ENCODE results near the gene CHST11.

The CHST11 gene

DNA sequence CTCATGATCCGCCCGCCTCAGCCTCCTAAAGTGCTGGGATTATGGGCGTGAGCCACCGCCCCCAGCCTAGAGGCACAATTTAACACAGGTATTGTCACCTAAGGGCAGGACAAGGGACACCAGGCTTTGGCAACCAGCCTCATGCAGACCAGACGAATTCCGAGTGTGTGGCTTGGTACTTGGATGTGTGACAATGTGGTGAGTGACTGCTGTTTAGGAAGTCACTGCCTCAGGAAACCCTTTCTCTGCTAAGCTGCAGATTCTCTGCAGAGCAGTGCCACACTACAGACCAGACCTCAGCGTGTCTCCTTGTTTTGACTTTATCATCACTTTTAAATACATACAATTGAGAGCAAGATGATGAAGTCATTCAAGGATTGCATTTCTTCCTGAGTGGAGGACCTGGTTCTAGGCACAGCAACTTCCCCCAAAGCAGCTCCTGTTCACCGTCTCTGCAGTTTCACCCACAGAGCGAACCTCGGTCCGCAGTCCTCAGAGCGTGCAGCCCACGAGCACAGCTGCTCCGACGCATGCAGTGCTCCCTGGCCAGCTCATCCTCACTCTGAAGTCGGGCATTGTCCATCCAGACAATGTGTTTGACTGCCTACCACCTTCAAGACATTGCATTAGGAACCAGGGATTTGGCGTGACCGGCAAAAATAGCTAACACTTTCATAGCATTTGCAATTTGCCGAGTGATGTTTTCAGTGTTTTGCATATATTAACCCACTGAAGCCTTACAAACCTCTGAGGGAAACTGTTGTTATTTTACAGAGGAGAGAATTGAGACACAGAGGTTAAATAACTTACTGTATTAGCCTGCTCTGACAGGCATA is 235.2 kb downstream of the CHST11 start:
- no peak for DNase-seq (ENCODE audit: low read depth in 2 of 3, low spot score in 2 of 3)

GRCh38 chr12:104692557-104693218 is 235.9 kb downstream of the CHST11 start:
- DNase-seq (ENCODE audit: low read depth in 2 of 3, low spot score in 2 of 3), result no peak

DNA sequence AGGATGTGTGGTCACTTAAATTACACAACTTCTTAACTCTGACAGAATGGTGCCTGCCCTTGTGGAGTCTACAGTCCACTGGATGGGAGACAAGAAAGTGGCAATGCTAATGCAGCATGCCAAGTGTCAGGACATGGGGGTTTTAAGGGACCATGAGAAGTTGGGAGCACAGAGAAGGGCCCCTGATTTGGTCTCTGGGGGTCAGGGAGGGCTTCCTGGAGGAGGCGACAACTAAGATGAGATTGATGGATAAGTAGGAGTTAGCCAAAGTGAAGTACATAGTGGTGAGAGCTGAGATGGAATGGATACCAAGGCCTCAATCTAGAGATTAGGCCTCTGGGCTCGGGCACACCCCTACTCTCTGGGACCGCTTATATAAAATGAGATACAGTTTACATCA is 236.7 kb downstream of the CHST11 start:
- no peak for DNase-seq (ENCODE audit: low read depth in 2 of 3, low spot score in 2 of 3)

DNA sequence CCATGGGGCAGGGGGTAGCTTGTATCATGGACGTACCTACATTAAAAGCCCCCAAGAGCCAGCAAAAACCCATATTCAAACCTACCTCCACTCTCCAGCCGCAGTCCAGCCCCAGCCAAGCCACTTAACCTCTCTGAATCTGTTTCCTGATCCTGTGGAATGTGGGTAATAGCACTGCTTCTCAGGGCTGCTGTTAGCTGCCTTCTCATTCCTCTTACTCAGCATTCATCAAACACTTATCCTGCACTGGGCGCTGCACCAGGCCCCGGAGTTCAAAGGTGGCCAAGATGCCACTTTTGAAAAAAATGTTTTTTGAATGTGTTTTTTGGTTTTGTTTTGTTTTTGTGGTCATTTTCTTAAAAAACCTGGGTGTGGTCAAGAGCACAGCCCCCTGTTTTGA is 237.4 kb downstream of the CHST11 start:
- no peak for DNase-seq (ENCODE audit: low read depth in 2 of 3, low spot score in 2 of 3)

DNA sequence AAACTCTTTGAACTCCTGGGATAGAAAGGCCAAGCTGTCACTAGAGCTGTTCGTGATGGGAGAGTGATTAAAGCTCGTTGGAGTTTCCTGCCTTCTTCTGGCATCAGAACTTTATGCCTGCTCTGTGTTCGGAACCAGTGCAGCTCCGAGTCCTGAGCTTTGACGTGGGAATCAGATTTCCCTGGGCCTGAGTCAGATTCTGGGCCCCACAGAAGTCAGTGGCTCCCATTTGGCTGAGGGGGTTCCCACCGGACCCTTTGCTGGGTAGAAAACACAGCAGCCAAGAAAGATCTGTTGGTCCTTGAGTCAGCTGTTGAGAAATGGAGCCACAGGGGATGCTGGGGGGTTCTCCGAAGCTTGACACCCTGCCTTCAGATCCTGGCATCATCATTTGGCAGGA is 238.0 kb downstream of the CHST11 start:
- no peak for DNase-seq (ENCODE audit: low read depth in 2 of 3, low spot score in 2 of 3)

DNA sequence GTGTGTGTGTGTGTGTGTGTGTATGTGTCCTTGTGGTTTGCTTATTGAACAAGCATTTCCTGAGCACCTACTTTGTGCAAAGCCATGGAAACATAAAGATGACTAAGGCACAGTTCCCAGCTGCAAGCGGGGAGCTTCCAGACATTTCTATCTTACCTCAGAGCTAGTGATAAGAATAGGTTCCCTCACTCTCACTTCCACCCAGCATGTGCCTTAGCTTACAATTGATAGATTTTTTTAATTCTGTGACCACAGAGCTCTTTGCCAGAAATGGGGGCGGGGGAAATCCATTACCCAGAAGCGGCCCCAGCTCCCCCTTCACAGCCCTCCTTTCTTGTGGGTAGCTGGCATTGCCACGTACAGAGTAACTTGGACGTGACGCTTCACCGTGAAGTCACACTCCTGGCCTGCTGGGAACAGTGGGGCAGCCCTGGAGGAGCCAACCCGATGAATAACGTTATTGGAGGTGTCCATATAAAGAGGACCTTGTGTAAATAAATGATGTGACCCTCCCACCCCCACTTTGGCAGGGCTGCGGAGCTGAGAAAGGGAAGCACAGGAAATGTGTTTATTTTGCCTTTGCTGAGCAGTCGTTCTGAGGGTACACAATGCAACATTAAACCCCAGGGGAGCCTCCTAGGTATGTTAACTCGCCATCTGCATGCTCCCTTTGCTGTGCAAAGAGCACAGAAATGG is 238.9 kb downstream of the CHST11 start:
- DNase-seq (ENCODE audit: low read depth in 2 of 3, low spot score in 2 of 3), result peak; percentile 40 to 67 (median 63)

- DNase-seq (ENCODE audit: low read depth in 2 of 3, low spot score in 2 of 3), result no peak
Measured at GRCh38 chr12:104697186-104697585, 240.4 kb downstream of the CHST11 start.

GRCh38 chr12:104698871-104699270 is 242.1 kb downstream of the CHST11 start:
- DNase-seq (ENCODE audit: low read depth in 2 of 3, low spot score in 2 of 3), result no peak

DNA sequence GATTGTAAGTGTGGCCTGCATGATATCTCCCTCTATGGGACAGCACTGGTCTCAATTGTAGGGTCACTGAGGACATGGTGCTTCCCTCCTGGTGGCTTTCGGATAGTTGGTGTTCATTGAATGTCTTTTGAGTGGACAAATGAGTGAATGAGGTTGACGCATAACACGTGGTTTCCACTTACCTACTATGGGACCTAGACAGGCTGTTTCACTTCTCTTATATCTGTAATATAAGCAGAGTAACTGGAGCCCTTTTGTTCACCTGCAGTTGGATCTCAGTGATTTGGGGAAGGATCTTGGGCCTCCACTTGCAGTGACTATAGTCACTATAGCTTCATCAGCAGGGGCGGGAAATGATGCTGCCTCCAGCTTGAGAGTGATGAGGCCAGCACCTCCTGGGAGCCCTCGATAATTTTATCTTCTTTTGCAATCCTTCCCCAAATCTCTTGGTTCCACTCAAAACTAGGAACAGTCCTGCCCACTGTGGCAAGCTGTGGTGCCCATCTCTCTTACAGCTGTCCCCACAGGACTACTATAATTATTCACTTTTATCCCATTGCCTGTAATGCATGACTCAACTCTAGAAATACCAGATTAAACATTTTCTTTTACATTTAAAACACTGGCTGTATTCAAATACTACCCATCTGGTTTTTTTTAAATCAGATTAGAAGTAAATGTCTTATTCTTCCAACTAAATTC is 242.9 kb downstream of the CHST11 start:
- no peak for DNase-seq (ENCODE audit: low read depth in 2 of 3, low spot score in 2 of 3)

GRCh38 chr12:104700324-104700723 is 243.6 kb downstream of the CHST11 start:
- no peak for DNase-seq (ENCODE audit: low read depth in 2 of 3, low spot score in 2 of 3)

DNA sequence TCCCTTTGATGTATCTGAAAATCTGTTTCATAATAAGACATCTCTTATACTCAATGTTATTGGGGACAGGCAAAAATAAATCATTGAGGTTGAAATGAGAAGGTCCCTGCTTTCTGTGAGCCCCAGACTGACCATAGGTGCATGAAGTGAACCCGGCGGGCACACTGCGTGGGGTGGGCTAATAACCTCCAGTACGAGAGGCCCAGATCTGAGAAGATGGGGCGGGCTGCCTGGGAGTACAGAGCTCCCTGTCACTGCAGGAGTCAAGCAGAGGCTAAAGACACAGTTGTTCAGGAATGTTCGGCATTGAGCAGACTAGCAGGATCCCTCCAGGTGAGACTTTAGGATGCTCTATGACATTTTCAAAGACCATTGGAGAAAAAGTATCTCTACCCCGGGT is 244.6 kb downstream of the CHST11 start:
- no peak for DNase-seq (ENCODE audit: low read depth in 2 of 3, low spot score in 2 of 3)

DNA sequence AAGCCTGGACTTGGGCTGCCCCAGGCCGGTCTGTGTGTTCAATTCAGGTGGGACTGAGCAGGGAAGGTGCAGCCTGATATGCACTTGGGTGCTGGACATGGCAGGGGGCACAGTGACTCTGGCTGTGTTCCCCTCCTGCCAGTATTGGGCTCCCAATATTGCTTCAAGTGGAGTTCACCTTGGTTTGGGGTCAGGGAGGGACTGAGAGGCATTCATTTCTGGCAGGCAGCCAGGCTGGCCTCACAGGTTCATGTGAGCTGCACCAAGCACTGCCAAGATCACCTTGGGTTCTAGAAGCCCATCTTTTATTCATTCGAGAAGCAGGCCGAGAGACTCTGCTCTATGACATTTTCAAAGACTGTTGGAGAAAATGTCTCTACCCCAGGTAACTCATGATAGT is 245.0 kb downstream of the CHST11 start:
- no peak for DNase-seq (ENCODE audit: low read depth in 2 of 3, low spot score in 2 of 3)

GRCh38 chr12:104702565-104703139 is 245.9 kb downstream of the CHST11 start:
- DNase-seq (ENCODE audit: low read depth in 2 of 3, low spot score in 2 of 3), result no peak

- DNase-seq (ENCODE audit: low read depth in 2 of 3, low spot score in 2 of 3), result no peak
Measured at GRCh38 chr12:104703372-104703771, 246.6 kb downstream of the CHST11 start.

DNA sequence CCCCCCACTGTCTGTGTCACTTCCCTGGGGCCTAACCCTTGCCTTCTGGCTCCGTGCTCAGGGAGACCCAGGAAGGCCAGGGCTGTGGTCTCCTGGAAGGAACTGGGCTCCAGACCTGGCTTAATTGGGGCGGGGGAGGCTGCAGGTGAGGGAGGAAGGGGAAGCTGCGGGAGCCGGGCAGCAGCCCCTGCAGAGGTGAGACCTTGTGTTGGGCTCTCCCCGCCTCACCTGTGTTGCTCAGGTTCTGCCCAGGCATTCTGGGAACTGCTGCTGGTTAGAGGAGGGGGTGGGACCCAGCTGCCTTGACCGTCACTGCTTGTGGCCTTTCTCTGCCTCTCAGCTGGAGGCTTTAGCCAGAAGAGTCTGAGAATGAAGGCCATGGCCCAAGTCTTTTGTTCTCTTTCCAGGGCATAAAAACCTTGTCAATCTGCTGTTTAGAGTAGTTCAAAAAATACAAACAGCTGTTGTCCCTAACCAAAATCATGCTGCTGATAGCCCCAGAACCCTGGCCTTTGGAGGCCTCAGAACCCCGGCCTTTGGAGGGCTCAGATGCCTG is 247.6 kb downstream of the CHST11 start:
- no peak for DNase-seq (ENCODE audit: low read depth in 2 of 3, low spot score in 2 of 3)

- DNase-seq (ENCODE audit: low read depth in 2 of 3, low spot score in 2 of 3), result no peak
Measured at GRCh38 chr12:104707194-104707593, 250.4 kb downstream of the CHST11 start.

DNA sequence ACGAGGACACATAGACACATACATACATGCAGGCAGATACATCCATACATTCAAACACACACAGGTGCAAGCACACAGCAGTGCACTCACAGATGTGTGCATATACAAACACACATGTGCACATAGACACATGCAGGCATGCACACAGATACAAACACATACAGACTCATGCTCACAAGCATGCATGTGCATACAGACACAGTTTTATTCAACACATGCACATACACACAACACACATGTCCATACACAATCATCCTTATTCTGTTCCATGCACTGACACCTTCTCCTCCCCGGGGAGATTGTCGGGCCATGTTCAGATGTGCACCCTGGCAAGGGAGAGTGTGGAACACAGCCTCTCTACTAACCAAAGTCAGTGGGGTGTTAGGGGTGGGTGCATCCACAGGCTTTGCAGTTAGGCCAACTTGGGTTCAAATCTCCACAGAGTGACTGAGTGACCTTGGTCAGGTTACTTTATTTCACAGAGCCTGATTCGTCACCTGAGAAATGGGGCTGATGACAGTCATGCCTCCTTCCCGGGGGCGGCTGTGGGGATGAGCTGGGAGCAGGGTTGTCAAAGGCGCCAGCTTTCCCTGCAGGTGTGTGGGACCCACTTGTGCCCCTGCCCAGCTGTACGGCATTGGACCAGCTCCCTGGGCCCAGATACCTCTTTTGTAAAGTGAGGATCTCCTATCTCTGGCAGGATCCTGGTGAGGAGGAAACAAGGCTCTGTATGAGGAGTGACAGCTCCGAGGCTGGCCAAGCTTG is 251.2 kb downstream of the CHST11 start:
- DNase-seq (ENCODE audit: low read depth in 2 of 3, low spot score in 2 of 3), result no peak

DNA sequence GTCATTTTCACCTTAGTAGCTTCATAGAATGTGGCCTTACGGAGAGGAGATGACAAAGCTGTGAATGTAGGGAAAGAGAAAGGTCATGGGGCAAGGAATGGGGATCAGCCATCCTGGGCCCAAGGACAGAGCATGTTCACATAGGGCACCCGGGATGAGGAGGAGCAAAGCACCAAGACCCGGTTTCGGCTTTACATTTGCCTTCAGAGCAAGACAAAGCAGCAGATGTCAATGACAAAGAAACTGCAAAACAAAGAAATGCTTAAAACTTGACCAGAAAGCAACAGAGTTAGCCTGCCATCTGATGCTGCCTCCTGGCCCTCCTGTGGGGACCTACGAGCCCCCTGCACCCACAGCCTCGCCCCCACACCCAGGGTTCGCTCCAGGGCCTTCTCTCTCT is 252.1 kb downstream of the CHST11 start:
- no peak for DNase-seq (ENCODE audit: low read depth in 2 of 3, low spot score in 2 of 3)

DNA sequence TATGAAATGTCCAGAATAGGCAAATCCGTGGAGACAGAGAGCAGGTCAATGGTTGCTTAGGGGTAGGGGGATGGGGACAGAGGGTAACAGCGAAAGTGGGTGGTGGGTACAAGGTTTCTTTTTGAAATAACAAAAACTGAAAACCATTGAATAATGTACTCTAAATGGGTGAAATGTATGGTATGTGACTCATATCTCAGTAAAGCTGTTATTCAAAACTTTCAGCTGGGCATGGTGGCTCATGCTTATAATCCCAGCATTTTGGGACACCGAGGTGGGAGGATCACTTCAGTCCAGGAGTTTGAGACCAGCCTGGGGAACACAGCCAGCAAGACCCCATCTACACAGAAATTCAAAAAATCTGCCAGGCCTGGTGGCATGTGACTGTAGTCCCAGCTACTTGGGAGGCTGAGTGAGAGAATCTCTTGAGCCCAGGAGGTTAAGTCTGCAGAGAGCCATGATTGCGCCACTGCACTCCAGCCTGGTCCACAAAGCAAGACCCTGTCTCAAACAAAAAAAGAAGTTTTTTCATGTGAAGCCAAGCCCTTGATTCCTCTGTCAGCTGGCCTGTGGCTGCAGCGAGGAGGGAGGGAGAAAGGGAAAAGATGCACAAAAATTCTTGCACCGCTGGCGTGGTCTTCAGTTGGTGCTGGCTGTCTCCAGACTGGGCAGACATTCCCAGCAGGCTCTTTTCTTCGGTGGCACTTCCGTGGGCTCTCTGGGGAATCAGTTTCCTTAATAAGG is 253.1 kb downstream of the CHST11 start:
- no peak for DNase-seq (ENCODE audit: low read depth in 2 of 3, low spot score in 2 of 3)

Data from activated CD8-positive, alpha-beta memory T cell treated with anti-CD3 and anti-CD28 coated beads for 48 hours (primary cell).